ENCODE results near the gene MYADM. TPM values are rescaled to one million over a fixed set of nuclear protein-coding genes. Genes with fewer than 3 reads are reported as not detected.
A peak's percentile ranks its signal among the peaks of the same experiment; 100 is the strongest.

The MYADM gene
- total RNA-seq, 2 donors from 2014 or later = 360 to 372 TPM

DNA sequence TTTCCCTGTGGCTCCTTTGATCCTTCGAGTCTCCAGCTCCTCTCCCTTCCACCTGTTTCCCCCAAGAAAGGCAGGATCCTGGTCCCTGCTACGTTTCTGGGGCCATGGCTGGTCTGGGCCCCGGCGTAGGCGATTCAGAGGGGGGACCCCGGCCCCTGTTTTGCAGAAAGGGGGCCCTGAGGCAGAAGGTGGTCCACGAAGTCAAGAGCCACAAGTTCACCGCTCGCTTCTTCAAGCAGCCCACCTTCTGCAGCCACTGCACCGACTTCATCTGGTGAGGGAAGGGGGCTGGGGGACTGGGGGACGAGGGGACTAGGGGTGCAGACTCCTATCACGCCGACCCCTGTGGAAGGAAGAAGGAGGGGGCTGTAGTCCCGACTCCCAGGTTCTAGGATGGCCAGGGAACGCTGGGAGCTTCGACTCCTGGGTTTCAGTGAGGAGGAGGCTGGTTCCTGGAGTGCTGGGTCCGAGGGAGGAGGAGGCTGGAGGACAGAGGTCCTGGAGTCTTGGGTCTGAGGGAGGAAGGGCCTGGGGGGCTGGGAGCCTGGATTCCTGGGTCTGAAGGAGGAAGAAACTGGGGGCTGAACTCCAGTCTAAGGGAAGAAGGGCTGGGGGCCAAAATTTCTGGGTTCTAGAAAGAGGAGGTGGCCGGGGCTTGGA is 14.8 kb downstream of the MYADM start:
- DNase-seq (ENCODE audit: low spot score) = no peak
- intact Hi-C loops (cut with DNase I) = no loop called here

DNA sequence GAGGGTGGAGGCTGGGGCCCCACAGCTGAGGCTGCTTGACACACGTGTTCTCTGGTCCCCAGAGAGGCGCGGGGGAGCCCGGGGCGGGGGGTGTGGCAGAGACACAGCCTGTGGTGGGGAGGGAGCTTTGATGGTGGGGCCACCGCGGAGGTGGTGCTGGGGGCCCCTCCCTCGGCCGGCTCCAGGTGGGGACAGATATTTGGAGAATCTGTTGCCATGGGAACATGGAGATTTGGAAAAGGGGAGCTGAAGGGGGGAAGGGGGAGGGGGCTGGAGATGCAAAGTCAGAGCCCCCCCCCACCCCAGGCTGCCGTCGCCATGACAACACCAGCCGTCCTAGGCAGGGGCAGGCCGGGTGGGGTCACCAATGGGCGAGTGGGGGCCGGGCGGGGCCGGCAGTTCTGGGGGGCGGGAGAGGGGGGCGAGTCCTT is 15.6 kb downstream of the MYADM start:
- no peak for DNase-seq (ENCODE audit: low spot score)
- intact Hi-C loops (cut with DNase I) = no loop called here

DNA sequence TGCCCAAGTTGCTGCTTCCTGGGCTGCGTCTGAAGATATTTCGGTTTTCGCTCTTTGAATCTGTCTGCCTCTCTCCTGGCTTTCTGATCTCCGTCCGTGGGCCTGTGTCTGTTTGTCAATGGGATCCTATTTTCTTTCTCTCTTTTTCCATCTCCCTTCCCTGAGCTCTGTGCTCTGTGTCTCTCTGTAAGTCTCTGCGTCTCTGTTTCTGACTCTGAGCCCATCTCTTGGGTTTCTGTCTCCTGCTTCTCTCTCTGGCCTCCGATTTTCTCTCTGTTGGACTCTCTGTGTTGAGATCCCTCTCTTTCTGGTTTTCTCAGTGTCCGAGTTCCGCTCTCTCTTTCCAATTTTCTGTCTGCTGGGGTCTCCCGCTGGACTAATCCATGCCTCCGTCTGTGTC is 16.1 kb downstream of the MYADM start:
- DNase-seq (ENCODE audit: low spot score) = no peak
- intact Hi-C loops (cut with DNase I) = no loop called here

DNA sequence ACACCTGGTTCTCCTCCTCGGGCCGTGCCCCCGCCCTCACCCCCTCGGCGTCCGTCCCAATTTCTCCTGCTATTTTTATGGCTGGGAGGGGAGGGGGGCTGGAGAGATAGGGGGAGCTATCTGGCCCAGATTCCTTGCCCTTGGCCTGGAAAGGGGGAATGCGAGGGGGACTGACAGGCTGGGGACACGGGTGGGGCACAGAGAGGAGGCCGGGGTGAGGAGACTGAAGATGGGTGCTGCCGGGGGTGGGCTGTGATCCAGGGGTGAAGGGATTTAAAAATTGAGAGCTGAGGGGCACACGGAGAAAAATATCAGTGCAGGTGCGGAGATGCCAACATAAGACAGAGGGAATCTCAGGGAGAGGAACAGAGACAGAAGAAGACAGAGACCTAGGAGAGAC is 16.6 kb downstream of the MYADM start:
- intact Hi-C loops (cut with DNase I) = no loop called here
- DNase-seq (ENCODE audit: low spot score) = no peak

DNA sequence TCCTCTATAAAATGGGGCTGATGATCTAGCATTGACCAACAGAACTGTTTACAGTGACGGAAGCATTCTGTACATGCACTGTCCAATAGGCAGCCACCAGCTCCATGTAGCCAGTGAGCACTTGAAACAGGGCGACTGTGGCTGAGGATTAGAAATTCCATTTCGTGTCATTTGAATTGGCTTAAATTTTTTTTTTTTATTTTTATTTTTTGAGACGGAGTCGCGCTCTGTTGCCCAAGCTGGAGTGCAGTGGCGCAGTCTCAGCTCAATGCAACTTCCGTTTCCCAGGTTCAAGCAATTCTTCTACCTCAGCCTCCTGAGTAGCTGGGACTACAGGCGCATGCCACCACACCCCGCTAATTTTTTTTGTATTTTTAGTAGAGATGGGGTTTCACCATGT is 17.4 kb downstream of the MYADM start:
- no peak for DNase-seq (ENCODE audit: low spot score)
- intact Hi-C loops (cut with DNase I) = no loop called here

DNA sequence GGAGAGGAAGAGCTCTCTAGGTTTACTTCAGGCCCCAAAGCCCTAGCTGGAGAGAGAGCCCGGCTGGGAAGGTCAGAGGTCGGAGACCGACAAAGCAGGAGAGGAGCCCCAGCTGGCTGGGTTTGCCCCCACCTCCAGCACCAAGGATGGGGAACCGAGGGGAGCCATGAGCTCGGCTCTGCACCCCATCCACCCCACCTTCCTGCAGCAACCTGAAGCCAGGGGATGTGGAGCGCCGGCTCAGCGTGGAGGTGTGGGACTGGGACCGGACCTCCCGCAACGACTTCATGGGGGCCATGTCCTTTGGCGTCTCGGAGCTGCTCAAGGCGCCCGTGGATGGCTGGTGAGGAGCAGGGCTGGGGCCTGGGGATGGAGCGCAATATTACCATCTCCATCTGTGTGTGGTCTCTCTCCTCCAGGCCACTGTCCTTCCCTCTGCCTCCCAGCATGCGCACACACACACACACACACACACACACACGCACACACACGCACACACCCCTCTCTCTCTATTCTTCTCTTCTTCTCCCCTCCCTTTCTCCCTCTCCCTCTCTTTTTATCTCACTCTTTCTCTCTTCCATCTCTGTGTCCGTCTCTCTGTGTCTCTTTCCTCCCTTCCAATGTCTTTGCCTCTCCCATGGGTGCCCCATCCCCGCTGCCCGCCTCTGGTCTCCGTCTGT is 24.8 kb downstream of the MYADM start:
- peak; percentile 78 for DNase-seq (ENCODE audit: low spot score)
- intact Hi-C loops (cut with DNase I) = no loop called here

DNA sequence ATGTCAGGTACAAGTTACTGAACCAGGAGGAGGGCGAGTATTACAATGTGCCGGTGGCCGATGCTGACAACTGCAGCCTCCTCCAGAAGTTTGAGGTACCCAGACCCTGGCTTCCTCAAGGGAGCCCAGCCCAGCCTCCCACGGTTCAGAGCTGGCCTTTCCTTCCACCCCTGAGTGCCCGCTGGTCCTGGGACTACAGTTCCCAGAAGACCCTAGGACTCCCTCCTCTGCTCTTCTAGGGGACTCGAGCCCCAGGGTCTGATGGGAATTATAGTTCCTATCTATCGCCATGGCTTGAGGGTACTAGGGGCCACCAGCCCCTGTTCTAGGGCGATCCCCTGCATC is 25.3 kb downstream of the MYADM start:
- peak; percentile 59 for DNase-seq (ENCODE audit: low spot score)
- intact Hi-C loops (cut with DNase I) = no loop called here

DNA sequence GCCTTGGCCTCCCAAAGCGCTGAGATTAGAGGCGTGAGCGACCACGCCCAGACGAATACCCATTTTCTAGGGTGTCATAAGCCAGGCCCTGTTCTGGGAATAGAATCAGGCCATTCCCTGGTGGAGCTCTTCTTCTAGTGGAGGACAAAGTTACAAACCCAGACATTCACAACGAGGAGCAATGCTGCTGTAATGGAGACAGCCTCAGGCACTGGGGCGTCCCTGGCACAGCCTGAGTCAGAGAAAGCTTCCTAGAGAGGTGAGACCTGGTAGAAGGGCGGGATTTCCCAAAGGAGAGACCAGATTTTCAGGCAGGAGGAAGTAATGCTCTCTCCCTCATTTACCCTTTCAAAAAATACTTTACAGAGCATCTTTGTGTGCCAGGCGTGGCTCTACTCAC is 27.0 kb downstream of the MYADM start:
- no peak for DNase-seq (ENCODE audit: low spot score)
- intact Hi-C loops (cut with DNase I) = no loop called here

DNA sequence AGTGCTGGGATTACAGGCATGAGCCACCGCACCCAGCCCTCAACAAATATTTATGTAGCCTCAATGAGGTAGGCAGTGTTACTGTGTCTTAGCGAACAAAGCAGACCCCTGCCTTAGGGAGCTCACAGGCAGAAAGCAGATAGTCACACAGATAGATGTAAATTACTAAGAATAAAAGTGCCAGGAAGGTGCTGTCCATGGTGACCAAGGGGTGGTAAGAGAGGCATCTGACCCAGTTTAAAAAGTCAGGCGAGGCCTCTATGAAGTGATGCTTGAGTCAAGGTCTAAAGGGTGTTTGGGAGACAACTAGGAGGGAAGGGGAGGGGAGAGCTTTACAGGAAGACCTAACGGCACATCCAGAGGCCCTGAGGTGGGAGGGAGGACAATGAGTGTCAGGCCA is 29.0 kb downstream of the MYADM start:
- no peak for DNase-seq (ENCODE audit: low spot score)
- intact Hi-C loops (cut with DNase I) = no loop called here

DNA sequence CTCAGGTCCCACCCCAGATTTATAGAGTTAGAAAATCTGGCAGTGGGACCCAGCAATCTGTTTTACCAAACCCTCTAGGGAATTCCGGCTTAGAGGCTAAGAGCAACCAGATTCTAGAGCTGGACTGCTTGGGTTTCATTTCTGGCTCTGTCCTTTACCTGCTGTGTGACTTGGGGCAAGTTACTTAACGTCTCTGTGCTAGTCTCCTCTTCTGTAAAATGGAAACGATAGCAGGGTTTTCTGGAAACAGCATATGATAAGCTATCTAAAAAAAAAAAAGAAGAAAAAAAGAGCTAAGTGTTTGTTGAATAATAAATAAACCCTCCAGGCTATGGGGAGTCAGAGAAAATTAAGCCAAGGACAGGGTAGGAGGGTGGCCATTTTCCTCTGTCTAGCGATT is 29.8 kb downstream of the MYADM start:
- intact Hi-C loops (cut with DNase I) = no loop called here
- DNase-seq (ENCODE audit: low spot score) = no peak

DNA sequence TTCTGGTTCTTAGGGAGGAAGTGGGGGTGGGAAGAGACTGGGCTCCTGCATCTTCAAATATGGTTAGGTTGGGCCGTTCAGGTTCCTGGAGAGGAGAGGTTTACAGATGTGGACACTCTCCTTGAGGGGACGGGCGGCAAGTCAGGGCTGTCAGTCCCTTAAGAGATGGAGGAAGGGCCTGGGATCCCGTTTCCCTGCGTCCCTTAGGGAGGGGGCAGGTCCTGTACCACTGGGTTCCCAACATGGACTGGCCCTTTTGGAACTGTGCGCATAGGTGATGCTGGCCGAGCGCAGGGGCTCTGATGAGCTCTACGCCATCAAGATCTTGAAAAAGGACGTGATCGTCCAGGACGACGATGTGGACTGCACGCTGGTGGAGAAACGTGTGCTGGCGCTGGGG is 30.5 kb downstream of the MYADM start:
- intact Hi-C loops (cut with DNase I) = no loop called here
- DNase-seq (ENCODE audit: low spot score) = no peak

DNA sequence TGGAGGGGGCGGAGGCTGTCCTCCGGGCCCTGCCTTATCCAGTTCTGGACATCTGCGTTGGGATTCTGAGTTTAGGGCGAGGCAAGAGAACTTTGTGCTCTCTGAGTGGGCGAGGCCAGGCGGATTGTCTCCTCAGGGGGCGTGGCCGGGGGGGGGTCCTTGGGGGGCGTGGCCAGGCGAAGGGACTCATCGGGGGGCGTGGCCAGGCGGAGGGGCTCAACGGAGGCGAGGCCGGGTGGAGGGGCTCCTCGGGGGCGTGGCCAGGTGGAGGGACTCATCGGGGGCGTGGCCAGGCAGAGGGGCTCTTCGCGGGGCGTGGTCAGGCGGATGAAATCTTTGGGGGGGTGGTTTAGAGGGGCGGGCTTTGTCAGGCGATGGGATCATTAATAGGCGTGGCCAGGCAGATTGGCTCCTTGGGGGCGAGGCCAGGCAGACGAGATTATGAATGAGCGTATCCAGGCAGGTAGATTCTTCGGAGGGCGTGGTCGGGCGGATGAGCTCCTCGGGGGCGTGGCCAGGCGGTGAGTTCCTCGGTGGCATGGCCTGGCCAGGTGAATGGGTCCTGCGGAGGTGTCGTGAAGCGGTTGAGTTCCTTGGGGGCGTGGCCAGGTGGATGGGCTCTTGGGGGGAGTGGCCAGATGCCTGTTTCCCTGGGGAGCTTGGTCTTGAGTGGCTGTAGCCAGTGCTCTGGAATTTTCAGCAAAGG is 31.1 kb downstream of the MYADM start:
- DNase-seq (ENCODE audit: low spot score) = no peak
- intact Hi-C loops (cut with DNase I) = no loop called here

DNA sequence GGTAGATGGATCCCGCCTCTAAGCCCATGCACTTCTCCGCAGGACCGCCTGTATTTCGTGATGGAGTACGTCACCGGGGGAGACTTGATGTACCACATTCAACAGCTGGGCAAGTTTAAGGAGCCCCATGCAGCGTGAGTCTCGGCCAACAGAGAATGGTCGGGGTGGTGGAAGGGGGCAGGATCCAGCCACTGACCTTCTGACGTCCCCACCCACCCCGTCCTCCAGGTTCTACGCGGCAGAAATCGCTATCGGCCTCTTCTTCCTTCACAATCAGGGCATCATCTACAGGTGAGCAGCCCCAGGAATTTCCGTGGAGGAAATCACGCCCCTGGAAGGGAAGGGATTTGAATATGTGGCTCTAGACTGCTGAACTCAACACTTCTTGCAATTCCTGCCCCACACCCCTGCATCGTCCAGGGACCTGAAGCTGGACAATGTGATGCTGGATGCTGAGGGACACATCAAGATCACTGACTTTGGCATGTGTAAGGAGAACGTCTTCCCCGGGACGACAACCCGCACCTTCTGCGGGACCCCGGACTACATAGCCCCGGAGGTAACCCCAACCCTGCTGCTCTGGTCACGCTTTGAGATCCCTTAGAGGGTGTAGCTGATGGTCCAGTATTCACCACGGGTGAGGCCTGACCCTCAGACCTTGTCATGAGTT is 32.6 kb downstream of the MYADM start:
- intact Hi-C loops (cut with DNase I) = no loop called here
- no peak for DNase-seq (ENCODE audit: low spot score)

DNA sequence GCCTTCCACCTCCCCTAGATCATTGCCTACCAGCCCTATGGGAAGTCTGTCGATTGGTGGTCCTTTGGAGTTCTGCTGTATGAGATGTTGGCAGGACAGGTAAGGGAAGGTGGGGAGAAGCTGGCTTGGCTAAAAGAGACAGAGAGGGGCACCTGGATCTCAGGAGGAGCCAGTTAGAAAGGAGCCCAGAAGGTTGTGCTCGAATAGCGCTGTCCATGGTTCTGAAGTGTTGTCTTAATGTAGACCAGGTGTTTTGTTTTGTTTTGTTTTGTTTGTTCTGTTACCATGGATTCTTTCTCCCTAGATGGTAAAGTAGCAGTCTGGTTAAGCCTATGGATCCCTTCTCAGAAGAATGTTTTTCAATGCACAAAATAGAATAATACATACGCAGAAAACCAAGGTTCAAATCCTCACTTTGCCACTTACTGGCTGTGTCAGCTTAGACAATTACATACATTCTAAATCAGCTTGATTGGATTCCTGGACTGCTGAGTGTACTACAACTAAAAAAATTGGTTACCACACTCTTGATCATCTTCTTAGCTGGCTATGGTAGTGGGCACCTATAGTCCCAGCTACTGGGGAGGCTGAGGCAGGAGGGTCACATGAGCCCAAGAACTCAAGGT is 35.5 kb downstream of the MYADM start:
- intact Hi-C loops (cut with DNase I) = no loop called here
- DNase-seq (ENCODE audit: low spot score) = no peak

DNA sequence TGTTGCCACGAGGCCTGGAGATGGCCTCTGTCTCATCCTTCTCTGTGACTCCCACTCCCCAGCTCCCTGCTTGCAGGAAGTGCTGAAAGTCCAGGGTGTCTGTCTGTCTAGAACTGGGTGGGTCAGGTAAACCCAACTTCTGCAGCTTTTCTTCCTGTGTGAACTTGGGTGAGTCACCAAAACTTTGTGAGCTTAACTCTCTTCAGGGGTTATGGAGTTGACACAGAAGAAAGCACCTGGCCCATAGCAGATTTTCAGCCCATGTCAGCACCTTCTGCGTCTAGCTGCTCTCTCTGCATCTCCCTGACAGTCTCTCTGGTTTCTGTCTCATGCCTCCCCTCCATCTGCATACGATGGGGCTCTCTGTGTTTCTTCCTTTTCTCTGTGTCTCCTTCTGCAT is 37.2 kb downstream of the MYADM start:
- no peak for DNase-seq (ENCODE audit: low spot score)
- intact Hi-C loops (cut with DNase I) = no loop called here

DNA sequence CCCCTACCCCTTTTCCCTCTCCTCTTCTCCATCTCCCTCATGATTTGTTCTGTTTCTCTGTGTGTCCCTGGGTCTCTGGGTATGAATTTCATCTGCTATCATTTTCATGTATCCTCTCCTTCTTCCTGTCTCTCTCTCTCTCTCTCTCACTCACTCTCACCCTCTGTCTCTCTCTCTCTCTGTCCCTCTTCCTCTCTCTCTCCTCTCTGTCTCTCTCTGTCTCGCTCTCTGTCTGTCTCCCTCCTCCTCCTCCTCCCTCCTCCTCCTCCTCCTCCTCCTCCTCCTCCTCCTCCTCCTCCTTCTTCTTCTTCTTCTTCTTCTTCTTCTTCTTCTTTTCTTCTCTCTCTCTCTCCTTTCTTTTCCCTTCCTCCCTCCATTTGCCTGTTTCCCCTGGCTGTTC is 38.1 kb downstream of the MYADM start:
- intact Hi-C loops (cut with DNase I) = no loop called here
- no peak for DNase-seq (ENCODE audit: low spot score)

DNA sequence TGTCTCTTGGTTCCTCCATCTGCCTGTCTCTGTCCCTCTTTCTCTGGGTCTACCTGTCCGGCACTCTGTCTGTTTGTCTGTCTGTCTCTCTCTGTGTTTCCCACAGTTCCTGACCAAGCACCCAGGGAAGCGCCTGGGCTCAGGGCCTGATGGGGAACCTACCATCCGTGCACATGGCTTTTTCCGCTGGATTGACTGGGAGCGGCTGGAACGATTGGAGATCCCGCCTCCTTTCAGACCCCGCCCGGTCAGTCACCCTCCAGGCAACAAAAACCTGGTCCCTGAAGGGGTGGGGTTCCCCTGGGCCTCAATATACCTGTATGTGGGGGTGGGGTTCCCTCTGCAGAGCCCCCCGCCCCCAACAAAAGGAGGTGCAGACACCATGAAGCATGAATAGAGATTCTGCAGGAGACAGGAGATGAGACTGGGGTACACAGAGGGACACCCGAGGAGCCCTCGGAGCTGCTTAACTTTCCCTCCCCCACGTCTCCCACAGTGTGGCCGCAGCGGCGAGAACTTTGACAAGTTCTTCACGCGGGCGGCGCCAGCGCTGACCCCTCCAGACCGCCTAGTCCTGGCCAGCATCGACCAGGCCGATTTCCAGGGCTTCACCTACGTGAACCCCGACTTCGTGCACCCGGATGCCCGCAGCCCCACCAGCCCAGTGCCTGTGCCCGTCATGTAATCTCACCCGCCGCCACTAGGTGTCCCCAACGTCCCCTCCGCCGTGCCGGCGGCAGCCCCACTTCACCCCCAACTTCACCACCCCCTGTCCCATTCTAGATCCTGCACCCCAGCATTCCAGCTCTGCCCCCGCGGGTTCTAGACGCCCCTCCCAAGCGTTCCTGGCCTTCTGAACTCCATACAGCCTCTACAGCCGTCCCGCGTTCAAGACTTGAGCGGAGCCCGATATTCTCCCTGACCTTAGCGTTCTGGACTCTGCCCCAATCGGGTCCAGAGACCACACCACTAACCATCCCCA is 38.8 kb downstream of the MYADM start:
- intact Hi-C loops (cut with DNase I) = no loop called here
- DNase-seq (ENCODE audit: low spot score) = peak; percentile 89

DNA sequence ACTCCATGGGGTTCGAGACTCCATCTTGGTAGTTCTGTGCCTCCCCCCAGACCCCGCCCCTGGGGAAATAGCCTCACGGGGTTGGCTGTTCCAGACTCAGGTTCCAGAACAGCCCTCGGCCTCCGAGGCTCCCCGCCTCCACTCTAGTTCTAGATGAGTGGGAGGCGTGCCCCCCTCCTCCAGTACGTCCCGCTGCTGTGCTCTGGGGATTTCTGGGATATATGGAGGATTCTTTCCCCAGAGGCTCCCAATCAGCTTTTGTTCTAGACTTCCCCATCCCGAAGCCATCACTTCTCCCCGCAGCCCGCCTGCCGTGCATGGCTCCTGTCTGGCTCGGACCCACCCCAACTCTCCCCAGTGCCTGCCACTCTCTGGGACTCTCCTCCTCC is 39.5 kb downstream of the MYADM start:
- intact Hi-C loops (cut with DNase I) = no loop called here
- DNase-seq (ENCODE audit: low spot score) = no peak

DNA sequence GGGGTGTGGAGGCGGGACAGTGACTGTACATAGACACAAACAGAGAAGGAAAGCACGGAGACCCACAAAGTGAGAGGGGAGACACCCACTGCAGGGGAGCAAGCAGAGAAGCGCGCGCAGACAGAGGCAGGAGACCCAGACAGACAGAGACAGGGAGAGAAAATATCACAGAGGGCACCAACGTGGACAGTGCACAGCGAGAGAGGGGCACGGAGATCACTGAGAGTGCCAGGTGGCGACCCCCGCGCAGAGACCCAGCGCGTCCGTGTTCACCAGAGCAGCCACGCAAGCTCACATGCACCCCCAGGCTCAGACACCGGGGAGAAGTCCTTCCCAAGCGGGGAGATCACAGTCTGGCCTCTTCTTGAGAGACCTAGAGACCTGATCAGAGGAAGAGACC is 40.0 kb downstream of the MYADM start:
- intact Hi-C loops (cut with DNase I) = no loop called here
- no peak for DNase-seq (ENCODE audit: low spot score)

Measured in posterior vena cava (tissue), 2 donors.